ENCODE measurements around the gene MMS19.
"Not testable (repeated sequence)": the region's sequence is repeated elsewhere in the genome, so short reads cannot be mapped to it uniquely, and the experiment has no call there.

MMS19 gene

DNA sequence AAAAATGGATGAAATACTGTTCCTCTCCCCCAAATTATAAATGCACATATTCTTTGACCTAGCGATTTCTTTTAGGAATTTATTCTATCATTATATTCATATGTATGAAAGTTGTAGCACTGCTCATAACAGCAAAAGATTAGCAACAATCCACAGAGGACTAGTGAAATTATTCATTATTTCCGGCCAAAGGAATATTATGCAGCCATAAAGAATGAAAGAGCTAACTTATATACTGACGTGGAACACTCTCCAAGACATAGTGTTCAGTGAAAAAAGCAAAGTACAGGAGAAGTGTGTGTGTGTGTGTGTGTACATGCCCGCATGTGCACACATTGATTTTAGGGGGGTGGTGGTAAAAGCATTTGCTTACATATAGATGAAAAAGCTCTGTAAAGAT, 23.3 kb downstream of the MMS19 start:
- H3K36me3 Mint-ChIP-seq, result peaks cover 100% of the 10 kb centered on the region
- no peaks in the 10 kb centered on the region for H3K9me3 Mint-ChIP-seq
- no peak overlapping the region for H3K27ac Mint-ChIP-seq
- DNase-seq (ENCODE audit: low spot score in 2 of 2) (no peak), ATAC-seq (no peak)
- no peak overlapping the region for H3K4me3 Mint-ChIP-seq
- no peaks in the 10 kb centered on the region for H3K4me1 Mint-ChIP-seq

DNA sequence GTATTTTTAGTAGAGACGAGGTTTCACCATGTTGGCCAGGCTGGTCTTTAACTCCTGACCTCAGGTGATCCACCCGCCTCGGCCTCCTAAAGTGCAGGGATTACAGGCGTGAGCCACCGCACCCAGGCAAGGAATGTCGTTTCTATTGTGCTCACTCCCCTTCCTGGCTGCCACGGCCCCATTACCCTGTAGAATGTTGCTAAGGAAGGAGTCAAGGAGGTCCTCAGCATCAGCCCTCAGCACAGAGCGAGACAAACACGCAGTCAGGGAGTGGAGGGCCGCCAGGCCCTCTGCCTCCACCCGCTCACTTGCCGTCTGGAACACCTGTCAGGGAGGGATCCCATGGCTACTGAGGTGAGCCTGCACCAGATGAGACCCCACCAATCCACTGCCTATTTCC, 29.4 kb downstream of the MMS19 start:
- not testable (repeated sequence) for H3K27ac Mint-ChIP-seq

DNA sequence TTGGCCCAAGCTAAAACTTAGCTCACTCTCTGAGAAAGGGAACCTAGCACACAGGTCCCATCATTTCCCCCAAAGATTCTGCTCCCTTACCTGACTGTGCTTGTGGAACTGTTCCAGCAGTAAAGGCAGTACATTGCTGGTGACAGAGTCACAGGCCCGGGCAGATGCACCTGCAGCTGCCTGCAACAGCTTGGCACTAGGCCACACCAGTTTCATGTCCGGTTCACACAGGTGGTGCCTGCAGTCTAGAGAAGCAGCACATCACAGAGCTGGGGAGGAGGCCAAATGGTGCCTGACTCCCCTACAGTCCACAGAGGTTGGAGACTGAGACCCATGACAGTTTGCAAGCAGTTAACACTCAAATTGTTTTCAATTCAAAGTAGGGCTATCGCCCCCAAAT, 30.1 kb downstream of the MMS19 start:
- peaks cover 100% of the 10 kb centered on the region for H3K36me3 Mint-ChIP-seq
- no peak overlapping the region for H3K4me3 Mint-ChIP-seq
- H3K9me3 Mint-ChIP-seq, result no peaks in the 10 kb centered on the region
- DNase-seq (ENCODE audit: low spot score in 2 of 2), result no peak
- no peaks in the 10 kb centered on the region for H3K4me1 Mint-ChIP-seq
- peak overlapping the region; percentile 12 for H3K27ac Mint-ChIP-seq
- ATAC-seq, result no peak

More for the DNA sequence above, 29.4 kb downstream of the MMS19 start:
- not testable (repeated sequence) for H3K4me3 Mint-ChIP-seq; H3K9me3 Mint-ChIP-seq; DNase-seq (ENCODE audit: low spot score in 2 of 2); ATAC-seq; H3K4me1 Mint-ChIP-seq
- peaks cover 100% of the 10 kb centered on the region for H3K36me3 Mint-ChIP-seq

DNA sequence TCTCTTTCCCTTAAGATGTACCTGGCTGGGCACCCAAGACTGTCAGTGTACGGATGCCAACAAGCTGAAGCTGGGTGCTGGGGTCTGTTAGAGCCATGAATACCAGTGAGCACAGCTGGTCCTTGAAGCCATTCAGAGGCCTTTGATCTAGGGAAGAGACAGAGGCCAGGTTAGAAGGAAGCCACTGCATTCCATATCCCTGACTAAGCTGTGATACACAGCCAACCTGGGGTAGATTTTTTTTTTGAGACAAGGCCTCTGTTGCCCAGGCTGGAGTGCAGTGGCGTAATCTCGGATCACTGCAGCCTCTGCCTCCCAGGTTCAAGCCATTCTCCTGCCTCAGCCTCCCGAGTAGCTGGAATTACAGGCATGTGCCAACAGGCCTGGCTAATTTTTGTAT, 31.5 kb downstream of the MMS19 start:
- DNase-seq (ENCODE audit: low spot score in 2 of 2), result no peak
- H3K36me3 Mint-ChIP-seq, result peaks cover 100% of the 10 kb centered on the region
- peak overlapping the region; percentile 19 for H3K27ac Mint-ChIP-seq
- H3K4me3 Mint-ChIP-seq, result no peak overlapping the region
- H3K9me3 Mint-ChIP-seq, result no peaks in the 10 kb centered on the region
- no peaks in the 10 kb centered on the region for H3K4me1 Mint-ChIP-seq
- ATAC-seq, result no peak

DNA sequence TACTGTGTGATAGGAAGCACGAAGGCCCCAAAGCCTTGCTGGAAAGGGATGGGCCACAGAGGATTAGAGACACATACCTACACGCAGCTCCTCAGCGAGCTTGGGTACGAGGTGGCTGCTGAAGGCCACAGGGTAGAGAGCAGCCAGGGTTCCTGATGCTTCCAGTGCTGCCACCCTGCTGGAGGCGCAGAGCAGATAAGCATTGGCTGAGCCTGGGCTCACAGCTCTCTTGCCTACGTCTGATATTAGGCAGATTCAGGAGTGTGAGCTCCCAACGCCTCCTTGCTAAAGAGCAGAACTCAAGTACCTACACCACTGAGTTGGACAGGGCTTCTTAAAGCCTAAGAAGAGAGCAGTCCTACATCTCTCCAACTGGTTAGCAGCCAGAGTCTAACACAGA, 32.2 kb downstream of the MMS19 start:
- H3K36me3 Mint-ChIP-seq, result peaks cover 100% of the 10 kb centered on the region
- H3K4me3 Mint-ChIP-seq, result no peak overlapping the region
- no peaks in the 10 kb centered on the region for H3K9me3 Mint-ChIP-seq
- DNase-seq (ENCODE audit: low spot score in 2 of 2), result no peak
- H3K4me1 Mint-ChIP-seq, result no peaks in the 10 kb centered on the region
- ATAC-seq, result no peak
- H3K27ac Mint-ChIP-seq, result peak overlapping the region; percentile 19

DNA sequence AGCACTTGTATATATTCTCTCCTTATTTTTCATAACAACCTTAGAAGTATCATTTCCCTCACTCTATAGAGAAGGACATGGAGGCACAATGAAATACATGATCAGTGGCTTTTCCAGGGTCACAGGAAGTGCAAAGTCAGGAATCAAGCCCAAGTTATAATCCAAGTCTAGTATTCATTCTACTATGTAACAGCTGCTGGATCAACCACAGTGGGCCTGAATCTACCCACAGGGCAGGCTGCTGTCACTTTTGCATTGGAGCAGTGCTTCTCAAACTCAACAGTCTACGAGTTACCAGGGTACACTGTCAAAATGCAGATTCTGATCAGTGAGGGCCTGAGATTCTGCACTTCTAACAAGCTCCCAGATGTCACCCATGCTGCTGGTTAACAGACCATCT, 34.0 kb downstream of the MMS19 start:
- no peaks in the 10 kb centered on the region for H3K4me1 Mint-ChIP-seq
- no peak for DNase-seq (ENCODE audit: low spot score in 2 of 2)
- no peaks in the 10 kb centered on the region for H3K9me3 Mint-ChIP-seq
- peak overlapping the region; percentile 52 for H3K27ac Mint-ChIP-seq
- H3K4me3 Mint-ChIP-seq, result no peak overlapping the region
- ATAC-seq, result no peak
- peaks cover 100% of the 10 kb centered on the region for H3K36me3 Mint-ChIP-seq

DNA sequence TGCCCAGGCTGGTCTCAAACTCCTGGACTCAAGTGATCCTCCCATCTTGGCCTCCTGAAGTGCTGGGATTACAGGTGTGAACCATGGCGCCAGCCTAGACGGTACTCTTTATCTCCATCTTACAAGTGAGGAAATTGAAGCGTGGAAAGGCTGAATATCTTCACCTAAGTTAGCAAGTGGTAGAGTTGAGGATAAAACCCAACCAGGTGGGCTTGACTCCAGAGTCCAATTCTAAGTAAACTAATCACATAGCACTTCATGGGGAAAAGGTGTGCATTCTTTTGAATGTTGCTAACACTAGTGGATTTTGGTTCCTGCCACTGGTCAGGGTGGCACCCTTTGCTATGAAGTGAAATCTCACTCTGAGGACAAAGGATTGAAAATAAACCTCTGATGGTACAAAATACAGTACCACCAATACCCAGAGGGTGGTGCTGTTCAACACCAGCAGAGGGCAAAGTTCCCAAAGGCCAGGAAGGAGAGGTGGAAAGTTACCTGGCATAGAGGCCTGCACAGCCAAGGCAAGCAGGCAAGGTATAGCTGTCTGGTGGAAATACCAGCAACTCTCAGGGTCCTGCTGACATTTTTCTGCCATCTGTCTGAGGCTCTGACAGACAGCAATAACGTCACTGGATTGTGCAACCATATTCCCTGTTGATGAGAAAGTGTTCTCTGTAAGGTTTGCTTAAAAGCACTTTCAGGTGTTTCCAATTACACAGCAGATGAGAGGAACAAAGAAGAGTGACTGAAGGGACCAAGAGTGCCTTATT, 34.7 kb downstream of the MMS19 start:
- ATAC-seq, result peak; percentile 62
- Mint-ChIP-seq H3K27ac (peak overlapping the region; percentile 52), H3K36me3 (peaks cover 100% of the 10 kb centered on the region), H3K4me3 (no peak overlapping the region), H3K4me1 (no peaks in the 10 kb centered on the region), H3K9me3 (no peaks in the 10 kb centered on the region)
- no peak for DNase-seq (ENCODE audit: low spot score in 2 of 2)

DNA sequence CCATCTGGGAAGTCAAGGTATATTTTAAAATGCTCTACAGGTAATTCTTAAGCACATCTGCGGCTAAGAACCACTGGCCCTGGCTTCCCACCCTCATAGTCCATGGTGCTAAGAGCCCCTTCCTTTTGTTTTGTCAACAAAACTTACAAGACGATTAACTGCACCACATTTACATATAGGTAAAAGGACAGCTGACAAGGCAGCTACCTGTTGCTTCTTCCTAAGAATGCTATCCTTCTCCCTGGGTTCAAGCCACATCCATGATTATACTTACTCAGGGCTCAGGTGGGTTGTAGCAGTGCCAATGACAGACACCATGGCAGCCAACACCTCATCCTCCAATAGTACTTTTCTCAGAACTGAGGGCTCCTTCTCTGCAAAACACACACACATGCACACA, 35.9 kb downstream of the MMS19 start:
- H3K4me3 Mint-ChIP-seq, result no peak overlapping the region
- ATAC-seq (no peak), DNase-seq (ENCODE audit: low spot score in 2 of 2) (no peak)
- H3K36me3 Mint-ChIP-seq, result peaks cover 100% of the 10 kb centered on the region
- H3K27ac Mint-ChIP-seq, result no peak overlapping the region
- H3K9me3 Mint-ChIP-seq, result no peaks in the 10 kb centered on the region
- H3K4me1 Mint-ChIP-seq, result no peaks in the 10 kb centered on the region

DNA sequence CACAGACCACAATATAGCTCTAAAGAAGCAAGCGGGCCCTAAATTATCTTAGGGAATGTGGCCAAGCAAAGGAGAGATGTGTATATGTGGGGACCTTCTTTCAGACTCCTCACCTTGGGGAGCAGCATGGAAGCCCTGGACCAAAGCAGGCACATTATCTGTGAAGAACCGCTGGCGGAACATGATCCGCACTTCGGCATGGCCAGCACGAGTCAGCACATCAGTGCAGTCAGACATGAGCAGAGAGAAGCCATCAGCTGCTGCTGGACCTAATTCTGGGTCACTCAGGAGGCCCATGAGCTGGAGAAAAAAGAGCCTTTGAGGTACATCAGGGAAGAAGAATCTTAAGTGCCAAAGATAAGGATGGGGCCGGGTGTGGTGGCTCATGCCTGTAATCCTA, 38.3 kb downstream of the MMS19 start:
- Mint-ChIP-seq H3K27ac (peak overlapping the region; percentile 41), H3K4me3 (no peak overlapping the region), H3K4me1 (no peaks in the 10 kb centered on the region), H3K9me3 (no peaks in the 10 kb centered on the region), H3K36me3 (peaks cover 97% of the 10 kb centered on the region)
- ATAC-seq, result no peak
- no peak for DNase-seq (ENCODE audit: low spot score in 2 of 2)

DNA sequence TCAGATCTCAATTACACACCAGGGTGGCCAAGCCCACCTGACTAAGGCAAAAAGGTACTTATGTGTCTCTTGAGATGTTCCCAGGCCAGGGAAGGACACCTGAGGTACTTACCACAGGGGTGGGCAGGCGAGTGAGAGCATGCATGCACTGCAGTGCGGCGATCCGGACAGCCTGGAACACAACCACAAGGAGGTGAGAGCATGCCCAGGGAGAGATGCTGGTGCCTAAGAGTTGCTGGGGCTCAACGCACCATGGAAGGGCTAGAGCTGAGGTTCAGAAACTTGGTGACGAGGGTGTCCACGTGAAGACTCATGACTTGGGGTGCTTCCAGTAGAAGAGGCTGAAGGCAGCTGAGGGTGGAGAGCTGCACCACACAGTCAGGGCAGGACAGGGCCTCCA, 39.1 kb downstream of the MMS19 start:
- no peak for ATAC-seq
- peak overlapping the region; percentile 82 for H3K27ac Mint-ChIP-seq
- no peaks in the 10 kb centered on the region for H3K9me3 Mint-ChIP-seq
- H3K4me1 Mint-ChIP-seq, result peaks cover 7% of the 10 kb centered on the region
- no peak overlapping the region for H3K4me3 Mint-ChIP-seq
- peaks cover 96% of the 10 kb centered on the region for H3K36me3 Mint-ChIP-seq
- no peak for DNase-seq (ENCODE audit: low spot score in 2 of 2)

DNA sequence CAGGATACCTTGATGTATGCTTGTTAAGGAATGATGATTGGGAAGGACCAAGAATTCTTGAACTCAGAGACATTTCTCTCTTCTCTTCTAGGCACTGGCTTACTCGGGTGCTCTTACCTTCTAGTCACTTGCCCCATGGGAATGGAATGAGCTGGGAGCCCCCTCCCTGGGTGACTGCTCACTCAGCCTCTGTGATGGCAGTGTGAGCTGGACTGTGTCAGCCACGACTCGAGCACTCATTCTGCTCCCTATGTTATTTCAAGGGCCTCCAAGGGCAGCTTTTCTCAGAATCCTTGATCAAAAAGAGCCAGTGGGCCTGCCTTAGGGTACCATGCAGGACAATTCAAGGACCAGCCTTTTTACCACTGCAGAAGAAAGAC, 41.5 kb downstream of the MMS19 start:
- no peaks in the 10 kb centered on the region for H3K9me3 Mint-ChIP-seq

DNA sequence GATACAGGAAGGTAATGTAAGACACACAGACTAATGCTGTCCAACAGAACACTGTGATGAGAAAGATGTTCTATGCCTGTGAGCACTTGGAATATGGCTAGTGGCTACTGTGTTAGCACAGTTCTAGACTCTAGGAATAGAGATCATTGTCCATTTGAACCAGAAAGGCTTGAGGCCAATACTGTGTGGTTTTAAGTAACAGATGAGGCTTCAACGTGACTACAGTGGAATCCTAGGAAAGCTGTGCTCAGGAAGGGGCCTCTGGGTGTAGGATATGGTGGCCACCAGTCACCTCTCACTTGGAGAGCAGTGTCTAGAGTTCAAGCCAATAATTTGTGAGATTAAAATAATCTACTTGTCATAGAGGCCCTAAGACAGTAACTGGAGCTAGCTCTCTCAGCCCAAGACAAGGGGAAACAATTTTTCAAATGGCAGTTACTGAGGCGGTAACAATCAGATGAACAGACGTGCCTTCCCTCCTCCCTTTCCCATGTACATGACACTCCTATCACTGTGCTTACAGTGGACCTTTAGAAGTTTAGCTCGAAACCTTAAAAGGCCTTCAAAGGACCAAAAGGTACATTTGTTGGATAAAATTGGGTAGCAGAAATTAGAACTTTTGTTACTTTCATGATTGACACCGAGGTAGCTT, 42.1 kb downstream of the MMS19 start:
- Mint-ChIP-seq H3K27ac (peak overlapping the region; percentile 48), H3K4me3 (no peak overlapping the region), H3K9me3 (no peaks in the 10 kb centered on the region), H3K36me3 (peaks cover 88% of the 10 kb centered on the region), H3K4me1 (peaks cover 16% of the 10 kb centered on the region)
- DNase-seq (ENCODE audit: low spot score in 2 of 2) (no peak), ATAC-seq (no peak)

More for the DNA sequence above, 41.5 kb downstream of the MMS19 start:
- H3K4me3 Mint-ChIP-seq, result no peak overlapping the region
- H3K27ac Mint-ChIP-seq, result peak overlapping the region; percentile 48
- DNase-seq (ENCODE audit: low spot score in 2 of 2), result no peak
- H3K4me1 Mint-ChIP-seq, result peaks cover 16% of the 10 kb centered on the region
- ATAC-seq, result no peak
- H3K36me3 Mint-ChIP-seq, result peaks cover 92% of the 10 kb centered on the region

DNA sequence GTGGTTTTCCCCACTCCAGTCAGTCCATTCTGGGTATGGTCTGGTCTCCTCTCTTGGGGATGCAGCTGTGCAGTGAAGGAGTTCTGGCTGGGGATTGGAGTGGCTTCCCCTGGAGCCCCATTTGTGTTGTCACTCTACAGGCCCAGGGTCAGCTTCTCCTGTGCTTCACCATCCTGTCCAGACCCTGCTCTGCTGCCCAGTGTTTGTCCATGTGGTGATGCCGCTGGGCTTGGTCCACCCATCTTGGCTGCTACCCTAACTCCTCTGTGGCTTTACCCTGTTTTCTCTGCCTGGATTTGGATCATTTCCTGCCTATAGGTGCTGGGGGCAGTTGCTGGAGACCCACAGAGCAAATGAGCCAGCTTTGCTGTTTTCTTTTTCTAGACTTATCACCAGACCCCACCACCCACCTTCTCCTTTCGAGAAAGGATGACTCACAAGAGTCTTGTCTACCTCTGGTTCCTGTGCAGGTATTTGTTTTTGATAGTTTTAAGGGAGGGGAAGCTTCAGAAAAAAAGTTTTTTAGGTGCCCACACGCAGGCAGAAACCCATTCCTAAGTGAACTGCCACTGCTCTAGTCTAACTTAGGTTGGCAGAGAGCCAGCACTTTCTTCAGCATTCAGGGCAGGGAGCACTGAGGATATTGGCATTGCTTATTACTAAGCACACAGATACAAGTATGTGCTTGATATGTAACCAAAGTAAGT, 43.7 kb downstream of the MMS19 start:
- peak overlapping the region; percentile 93 for H3K27ac Mint-ChIP-seq
- H3K4me1 Mint-ChIP-seq, result peaks cover 27% of the 10 kb centered on the region
- H3K36me3 Mint-ChIP-seq, result peaks cover 82% of the 10 kb centered on the region
- no peak overlapping the region for H3K4me3 Mint-ChIP-seq
- DNase-seq (ENCODE audit: low spot score in 2 of 2), result no peak
- peak; percentile 55 for ATAC-seq
- no peaks in the 10 kb centered on the region for H3K9me3 Mint-ChIP-seq

DNA sequence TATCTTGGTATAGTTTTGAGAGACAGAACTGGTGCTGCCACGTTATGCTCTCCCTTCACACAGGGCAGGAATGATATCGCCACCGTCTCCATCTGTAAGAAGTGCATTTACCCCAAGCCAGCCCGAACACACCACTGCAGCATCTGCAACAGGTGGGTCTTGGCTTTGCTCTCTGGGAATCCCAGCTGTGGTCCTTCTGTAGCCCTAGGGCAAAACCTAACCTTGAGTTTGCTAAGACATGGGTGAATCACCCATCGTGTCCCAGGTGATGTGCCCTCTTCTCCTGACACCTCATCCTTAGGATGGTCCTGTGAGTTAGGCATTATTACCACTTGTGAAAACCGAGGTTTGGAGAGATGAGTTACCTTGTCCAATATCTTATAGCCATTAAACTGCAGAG, 45.9 kb downstream of the MMS19 start:
- Mint-ChIP-seq H3K4me3 (no peak overlapping the region), H3K27ac (peak overlapping the region; percentile 93), H3K9me3 (no peaks in the 10 kb centered on the region), H3K4me1 (peaks cover 35% of the 10 kb centered on the region), H3K36me3 (peaks cover 60% of the 10 kb centered on the region)
- DNase-seq (ENCODE audit: low spot score in 2 of 2) (no peak), ATAC-seq (no peak)

DNA sequence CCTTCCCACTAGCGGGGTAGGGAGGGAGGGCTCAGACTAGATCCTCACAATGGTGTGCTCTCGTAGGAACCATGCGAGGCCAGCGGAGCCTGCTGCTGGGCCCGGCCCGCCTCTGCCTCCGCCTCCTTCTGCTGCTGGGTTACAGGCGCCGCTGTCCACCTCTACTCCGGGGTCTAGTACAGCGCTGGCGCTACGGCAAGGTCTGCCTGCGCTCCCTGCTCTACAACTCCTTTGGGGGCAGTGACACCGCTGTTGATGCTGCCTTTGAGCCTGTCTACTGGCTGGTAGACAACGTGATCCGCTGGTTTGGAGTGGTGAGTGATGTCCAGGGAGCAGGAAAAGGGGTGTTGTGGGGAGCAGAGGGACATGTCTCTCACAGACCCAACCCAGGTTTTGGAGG, 46.6 kb downstream of the MMS19 start:
- Mint-ChIP-seq H3K9me3 (no peaks in the 10 kb centered on the region), H3K36me3 (peaks cover 53% of the 10 kb centered on the region), H3K27ac (no peak overlapping the region), H3K4me1 (peaks cover 40% of the 10 kb centered on the region), H3K4me3 (no peak overlapping the region)
- ATAC-seq (no peak), DNase-seq (ENCODE audit: low spot score in 2 of 2) (no peak)

DNA sequence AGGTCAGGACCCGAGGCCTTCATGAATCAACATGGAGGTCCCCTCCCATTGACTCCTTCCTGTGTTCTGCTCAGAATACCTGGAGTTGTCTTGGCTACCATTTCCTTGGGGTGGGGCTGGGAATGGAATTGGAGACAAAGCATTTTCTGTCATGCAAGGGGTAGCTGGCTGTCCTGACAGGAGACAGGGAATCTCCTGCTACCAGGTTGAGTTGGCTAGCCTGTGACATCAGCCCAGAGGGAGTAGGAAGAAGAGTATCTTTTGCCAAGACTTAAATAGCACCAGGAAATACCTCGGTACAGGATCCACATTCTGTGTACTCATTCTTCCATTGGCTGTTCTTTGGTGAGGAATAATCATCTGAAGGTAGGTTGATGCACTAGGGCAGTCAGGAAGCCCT, 47.4 kb downstream of the MMS19 start:
- no peaks in the 10 kb centered on the region for H3K9me3 Mint-ChIP-seq
- H3K4me1 Mint-ChIP-seq, result peaks cover 46% of the 10 kb centered on the region
- H3K27ac Mint-ChIP-seq, result peak overlapping the region; percentile 76
- ATAC-seq (no peak), DNase-seq (ENCODE audit: low spot score in 2 of 2) (no peak)
- peaks cover 52% of the 10 kb centered on the region for H3K36me3 Mint-ChIP-seq
- no peak overlapping the region for H3K4me3 Mint-ChIP-seq
